Stimulated activated naive CD4-positive, alpha-beta T cell treated with Interleukin-2 at 50 U/mL for 16 hours (primary cell): ENCODE measurements around the gene FOXF2.

ENCODE experiments used
- DNase-seq: peaks from one replicate; lab custom pipeline; 2025; lab: John Stamatoyannopoulos, UW

The FOXF2 gene

DNA sequence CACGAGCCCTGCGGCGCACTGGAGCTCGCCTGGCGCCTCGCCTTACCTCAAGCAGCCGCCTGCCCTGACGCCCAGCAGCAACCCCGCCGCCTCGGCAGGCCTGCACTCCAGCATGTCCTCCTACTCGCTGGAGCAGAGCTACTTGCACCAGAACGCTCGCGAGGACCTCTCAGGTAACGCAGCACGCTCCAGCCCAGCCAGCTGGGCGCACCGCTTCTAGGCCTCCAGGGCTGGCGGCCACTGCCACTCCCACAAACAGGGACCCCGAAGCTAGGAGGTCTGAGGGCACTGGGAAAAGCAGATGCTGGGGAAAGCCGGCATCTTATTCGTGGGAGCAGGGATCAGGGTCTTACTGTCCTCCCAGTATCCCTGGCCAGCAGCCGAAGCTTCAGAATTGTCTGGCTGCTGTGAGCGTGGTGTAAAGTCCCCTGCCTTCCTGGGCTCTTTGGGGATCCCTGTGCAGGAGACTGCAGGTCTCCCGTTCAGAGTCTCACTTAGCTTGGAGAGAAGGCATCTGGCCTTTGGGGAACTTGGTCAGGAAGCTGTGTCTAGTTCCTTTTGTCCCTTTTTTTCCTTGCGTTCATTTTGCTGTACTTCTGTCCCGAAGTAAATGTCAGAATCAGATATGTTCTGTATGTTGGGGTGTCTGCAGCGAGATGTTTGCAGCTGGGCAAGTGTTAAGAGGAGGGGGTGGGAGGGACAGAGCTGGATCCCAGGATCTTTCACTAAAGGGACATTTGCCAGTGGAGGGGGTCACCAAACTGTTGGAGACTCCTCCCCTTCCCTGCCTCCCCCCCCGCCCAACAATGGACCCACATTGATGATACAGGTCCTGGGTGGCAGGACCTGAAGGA is 1.8 kb downstream of the FOXF2 start:
- no peak for DNase-seq

DNA sequence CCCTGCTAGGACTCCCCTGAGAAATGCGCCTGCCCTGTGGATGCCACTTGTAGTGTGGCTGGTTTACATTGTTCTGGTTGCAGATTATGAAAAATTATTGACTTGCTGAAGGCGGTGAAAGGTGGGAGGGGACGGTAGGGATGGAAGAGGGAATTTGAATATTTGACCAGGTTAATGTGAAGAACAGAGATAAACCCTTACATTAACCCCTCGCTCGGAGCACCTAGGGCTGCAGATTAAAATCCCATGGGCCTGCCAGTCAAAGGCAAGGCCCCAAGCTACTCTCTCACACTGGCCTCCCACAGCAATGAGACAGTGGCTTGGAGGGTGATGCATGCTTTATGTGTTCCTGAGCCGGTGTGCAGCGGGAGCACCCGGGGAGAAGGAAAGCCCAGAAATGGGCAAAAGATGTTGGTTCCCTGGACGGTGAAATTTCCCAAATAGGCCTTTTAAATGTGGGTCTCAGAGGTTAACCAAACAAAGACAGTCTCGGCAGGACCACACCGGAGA is 2.5 kb downstream of the FOXF2 start:
- DNase-seq: no peak

DNA sequence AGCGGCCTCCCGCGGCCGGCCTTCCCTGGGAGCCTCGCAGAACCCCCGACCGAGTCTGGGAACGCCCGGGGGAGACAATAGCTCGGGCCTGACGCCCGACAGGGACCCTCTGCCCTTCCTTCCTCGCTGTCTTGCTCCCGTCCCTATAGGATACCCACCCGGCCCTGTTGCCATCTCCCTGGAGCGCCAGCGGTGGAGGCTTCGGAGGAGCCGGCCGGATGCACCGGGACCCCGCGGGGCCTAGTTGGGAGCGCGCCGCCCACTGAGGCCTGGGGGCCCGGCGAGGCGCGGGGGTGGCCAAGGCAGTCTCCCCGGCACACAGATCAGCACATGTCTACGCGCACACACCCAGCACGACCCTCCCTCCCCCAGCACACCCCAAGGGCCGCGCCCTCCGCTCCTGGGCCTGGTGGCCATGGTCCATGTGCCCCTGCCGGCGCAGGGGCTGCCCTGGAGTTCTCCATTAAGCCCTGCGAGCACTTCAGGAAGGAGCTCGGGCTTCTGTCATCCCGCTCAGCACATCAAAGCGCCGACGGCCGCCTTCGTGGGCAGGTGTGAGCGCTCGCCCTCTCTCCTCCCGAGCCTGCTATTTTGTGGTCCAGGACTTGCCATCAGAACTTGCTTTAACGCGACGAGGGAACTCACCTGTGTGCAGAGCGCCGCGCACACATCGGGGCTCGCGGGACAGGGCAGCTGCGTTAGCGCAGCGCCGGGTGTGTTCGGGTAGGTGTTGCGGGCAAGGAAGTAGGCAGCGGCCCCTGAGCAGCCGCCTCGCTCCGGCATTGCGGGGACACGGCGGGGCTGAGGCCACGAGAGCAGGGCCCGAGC is 3.7 kb downstream of the FOXF2 start:
- DNase-seq: no peak

DNA sequence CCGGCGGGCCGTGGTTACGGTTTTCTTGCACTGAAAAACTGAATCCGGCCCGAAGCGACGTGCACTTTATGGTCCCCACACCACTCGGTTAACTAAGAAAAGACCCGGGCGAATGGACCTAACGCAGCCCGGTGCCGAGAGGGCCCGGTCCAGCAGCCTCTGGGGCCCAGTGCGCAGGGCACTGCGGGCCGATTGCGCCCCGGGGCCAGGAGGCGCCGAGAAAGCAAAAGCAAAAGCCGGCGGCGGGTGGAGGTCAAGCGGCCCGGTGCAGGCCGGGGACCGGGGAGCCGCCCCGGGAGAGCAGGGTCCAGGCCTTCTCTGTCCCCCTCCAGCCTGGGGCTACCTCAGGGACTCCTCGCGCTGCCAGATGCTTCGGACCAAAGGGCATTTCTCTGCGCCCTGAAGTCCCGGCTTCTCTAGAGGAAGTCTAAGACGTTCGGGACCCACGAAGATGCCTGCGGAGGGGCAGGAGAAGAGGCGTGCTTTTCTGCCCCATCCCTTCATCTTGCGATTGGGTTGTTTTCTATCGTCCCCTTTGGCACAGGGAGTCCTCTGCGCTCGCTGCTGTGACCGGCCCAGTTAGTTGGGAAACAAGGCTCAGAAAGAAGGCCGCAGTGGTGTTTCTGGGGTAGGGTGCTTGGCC is 4.4 kb downstream of the FOXF2 start:
- no peak for DNase-seq

DNA sequence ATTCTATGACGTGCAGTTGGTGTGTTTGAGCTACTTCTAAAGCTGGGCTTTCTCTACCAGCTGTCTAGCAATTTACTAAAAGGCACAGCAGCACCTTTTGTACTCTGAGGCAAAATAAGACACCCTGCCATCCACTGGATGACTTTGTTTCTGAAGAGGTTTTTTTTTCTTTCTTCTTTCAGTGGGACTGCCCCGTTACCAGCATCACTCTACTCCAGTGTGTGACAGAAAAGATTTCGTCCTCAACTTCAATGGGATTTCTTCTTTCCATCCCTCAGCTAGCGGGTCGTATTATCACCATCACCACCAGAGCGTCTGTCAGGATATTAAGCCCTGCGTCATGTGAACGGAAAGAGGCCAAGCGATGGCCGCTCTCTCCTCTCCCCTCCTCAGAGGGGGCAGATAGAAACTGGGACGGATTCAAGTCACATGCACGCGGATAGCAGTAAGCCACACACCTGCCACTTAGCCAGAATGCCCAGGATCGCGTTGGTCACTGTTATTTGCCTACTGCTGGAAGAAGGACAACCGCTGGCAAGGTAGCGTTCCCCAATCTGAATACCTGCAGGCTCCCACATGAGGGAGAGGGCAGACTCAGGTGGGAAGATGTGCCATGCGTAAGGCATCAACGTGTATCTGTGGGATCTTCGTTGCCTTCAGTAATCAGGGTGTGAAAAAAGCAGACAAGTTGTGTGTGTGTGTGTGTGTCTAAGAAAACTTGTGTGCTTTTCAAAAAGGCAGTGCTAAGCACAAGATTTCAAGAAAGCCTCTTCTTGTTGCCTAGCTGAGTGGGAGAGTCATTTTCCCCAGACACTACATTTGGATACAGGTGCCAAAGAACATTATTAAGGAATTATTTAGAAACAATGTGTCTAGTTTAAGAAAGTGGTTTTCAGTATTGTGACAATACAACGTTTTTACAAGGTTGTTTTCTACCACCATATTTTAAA is 5.4 kb downstream of the FOXF2 start:
- DNase-seq: no peak

DNA sequence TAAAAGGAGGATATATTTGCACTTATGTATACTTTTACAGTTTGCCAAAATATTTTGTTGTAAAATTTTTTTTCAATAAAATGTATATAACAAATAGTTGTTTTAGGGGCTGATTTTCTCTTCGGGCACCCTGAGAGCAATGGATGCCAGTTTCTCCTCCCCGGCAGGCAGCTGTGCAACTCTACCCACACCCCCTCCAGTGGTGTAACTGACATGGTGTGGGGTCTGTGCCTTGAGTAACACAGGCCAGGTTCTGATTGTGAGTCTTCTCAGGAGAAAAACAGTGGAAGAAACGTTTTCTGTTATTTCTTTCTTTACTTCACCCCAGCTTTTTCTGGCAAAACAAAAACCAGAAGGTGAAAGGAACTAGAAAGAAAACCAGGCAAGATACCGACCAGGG is 6.1 kb downstream of the FOXF2 start:
- no peak for DNase-seq

DNA sequence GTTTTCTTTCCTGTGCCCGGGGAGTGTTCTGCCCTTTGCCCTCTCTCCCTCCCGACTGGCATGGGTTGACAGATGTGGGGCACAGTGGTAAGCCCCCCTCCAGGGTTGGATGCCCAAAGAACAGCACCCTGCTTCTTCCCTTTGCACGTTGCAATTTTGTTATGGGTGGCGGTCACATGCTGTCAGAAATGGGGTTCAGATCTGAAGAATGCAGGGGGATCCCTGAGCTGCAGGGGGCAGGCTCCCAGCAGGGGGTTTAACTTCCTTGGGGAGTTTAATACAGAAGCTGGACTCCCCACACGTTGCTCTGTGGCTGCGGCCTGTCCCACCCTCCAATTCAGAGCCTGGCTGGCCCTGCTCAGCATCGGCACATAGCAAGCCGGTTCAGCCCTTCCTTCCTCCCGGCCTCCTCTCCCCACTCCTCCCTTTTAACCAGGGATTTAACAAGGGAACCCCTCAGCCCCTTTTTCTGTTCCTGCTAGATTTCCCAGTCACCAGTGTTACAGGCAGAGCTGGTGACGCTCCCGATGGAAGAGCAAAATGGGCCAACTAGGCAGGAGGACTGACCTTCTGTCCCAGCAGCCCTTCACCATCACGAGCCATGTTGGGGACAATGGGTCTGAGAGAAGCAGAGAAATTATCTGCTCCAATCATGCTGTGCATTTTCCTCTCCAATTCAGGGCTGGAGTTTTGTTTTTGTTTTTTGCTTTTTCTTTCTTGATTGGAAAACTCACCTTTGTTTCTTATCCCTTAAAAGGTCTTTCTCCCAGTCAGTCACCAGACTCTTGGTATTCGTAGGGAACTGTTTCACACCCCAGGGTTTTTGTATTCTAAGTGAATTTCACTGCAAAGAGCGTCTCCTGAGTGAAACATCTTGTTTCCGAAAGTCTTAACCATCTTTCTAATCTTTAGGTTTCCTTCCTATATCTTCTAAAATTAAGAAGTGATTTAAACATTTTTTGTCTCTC is 6.8 kb downstream of the FOXF2 start:
- no peak for DNase-seq

DNA sequence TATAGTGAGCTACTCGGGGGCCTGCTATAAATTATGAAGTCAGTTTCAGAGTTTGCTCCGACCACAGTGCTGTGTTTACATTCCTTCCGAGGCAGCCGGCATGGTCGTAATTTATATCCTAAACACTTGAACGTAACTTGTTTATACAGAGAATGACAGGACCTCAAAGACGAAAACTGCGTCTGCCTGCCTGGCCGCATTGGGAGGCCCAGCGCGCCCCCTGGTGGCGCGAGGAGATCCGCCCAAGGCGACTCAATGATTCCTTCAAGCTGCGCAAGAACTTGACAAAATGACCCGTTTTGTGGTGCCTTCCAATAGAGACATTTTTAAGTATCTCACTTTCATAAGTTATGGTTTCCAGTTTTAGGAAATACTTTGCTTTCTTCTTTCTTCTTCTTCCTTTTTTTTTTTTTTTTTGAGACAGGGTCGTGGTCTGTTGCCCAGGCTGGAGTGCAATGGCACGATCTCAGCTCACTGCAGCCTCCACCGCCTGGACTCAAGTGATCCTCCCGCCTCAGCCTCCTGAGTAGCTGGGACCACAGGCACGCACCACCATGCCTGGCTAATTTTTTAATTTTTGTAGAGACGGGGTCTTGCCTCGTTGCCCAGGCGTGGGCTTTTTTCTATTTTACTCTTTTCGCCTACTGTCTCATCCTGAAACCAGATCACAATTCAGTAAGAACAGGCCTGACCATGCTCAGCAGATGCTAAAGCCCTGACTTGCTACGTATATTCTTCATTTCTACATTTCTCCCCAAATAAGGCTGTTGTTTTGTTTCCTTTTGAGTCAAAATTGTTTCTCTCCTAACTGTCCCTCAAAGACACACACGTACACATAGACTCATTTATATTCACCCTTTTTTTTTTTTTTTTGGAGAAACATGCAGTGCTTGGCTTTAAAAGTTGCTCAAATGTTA is 7.8 kb downstream of the FOXF2 start:
- DNase-seq: peak; percentile 46

DNA sequence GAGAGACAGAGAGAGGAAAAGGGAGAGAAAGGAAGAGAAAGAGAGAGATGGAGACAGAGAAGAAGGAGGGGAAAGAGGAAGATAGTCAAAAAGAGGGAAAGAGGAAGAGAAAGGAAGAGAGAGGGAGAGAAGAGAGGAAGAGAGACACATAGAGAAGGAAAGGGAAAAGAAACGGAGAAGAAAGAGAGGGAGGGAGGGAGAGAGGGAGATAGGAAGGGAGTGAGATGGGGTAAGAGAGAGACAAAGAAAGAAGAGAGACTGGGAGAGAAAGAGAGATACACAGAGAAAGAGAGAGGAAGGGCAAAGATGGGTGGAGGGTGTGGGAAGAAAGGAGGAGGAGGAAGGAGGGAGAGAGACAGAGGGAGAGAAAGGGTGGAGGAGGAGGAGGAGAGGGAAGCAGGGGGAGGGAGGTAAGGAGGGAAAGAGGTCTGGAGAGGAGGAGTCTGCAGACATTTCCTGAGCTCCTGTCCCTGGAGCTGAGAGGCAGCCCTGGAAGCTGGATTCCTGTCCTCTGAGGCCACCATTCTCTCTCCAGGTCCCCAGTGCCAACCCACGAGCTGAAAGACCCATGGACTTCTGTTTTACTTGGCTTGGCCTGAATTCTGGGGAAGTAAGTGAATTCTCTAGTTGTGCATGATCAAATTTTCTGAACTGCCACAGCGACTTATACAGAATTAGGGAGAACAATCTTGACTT is 9.9 kb downstream of the FOXF2 start:
- no peak for DNase-seq

DNA sequence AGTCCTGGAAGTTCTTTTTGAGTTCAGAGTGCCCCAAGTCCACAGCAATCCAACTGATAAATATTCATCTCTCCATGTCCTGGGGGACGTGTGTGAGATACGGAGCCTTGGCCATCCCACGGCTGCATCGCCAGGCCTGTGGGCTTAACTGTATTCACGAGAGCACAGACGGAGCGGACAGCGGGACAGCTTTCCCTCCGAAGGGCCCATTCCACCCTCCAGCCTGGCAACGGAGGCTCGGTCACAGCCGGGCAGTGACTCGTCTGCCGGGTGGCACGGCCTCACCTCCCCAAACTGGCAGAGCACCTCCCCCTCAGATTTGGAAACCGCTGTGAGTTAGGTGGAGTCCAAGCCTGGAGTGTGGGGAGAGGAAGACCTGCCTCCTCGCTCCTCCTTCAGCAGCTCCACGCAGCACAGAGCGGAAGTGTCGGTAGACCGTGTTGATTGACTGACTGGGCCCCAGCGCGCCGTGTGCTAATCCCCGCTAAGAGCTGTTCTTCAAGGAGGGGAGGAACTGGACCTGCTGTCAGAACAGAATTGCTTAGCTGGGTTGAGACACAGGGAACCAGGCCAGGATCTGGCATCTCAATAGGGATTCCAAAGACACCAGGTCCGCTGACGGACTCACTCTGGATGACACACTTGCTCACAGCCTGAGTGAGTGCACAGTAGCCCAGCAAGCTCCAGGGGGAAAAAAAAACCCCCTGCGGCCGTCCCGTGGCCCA is 10.9 kb downstream of the FOXF2 start:
- DNase-seq: no peak

DNA sequence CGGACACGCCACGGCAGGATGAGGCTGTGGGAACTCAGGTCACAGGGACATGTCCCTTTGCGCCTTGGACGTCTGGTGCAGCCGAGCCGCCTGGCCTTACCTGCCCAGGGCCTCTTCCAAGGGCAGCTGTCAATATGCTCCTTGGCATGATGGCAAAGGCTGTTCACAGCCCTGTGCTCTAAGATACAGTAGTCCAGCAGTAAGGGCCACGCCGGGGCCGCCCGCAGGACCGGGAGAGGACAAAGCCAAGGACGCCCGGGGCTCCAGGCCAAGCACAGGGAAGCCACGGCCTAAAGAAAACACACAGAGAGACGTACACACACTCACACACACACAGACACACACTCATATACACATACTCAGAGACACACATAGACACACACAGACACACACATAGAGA is 13.0 kb downstream of the FOXF2 start:
- DNase-seq: no peak

DNA sequence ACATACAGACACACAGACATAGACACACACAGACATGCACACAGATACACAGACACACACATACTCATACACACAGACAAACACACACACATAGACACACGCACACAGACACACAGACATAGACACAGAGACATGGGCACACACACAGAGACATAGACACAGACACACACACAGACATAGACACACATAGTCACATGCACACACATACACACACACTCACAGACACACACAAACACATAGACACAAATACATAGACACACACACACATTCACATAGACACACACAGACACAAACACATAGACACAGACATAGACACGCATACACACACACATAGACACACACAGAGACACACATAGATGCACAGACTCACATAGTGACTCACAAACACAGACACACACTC is 13.5 kb downstream of the FOXF2 start:
- no peak for DNase-seq

DNA sequence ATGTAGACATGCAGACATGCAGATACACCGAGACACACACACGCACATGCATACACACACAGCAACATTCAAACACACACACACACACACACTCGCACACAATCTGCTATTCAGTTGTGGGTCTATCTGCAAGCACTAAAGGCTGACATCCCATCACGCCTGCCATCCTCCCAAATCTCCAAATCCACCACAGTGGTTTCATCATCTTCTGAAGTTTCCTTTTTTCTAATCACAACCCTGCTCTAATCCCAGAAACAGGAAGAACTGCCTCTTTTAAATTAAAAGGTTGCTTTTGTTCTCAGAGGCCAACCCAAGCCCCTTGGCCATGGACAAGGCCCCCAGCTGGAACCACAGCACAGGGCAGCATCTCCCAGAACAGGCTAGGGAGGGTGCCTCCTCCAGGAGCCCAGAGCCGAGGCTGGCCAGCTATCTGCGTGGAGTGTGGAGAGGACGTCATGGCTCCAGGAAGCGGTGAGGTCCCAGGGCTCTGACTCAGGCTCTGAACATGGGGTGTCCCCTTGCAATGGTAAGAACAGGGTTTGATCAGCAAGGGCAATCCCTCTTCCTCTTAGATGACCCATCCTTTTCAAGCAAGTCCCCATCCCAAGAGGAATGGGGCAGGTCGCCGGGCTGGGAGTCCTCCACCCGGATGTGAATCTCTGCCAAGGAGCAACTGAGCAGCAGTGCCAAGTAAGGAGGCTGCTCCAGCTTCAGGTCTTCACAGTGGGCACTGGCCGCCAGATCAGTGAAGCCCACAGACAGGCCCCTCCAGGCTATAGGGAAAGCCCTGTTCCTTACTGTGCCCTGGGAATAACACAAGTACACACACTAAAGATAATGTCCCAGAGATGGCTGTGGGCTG is 14.7 kb downstream of the FOXF2 start:
- DNase-seq: no peak

DNA sequence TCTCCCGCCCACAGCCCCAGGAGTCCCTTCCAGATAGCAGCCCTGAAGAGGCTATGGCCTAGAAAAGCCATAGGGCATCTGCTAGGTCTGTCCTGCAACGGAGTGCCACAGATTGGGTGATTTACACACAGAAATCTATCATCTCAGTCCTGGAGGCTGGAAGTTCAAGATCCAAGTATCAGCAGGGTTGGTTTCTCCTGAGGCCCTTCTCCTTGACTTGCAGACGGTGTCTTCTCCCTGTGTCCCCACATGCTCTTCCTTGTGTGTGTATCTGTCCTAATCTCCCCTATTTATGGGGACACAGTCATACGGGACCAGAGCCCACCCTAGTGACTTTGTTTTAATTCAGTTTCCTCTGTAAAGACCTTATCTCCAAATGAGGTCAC is 15.3 kb downstream of the FOXF2 start:
- DNase-seq: no peak

DNA sequence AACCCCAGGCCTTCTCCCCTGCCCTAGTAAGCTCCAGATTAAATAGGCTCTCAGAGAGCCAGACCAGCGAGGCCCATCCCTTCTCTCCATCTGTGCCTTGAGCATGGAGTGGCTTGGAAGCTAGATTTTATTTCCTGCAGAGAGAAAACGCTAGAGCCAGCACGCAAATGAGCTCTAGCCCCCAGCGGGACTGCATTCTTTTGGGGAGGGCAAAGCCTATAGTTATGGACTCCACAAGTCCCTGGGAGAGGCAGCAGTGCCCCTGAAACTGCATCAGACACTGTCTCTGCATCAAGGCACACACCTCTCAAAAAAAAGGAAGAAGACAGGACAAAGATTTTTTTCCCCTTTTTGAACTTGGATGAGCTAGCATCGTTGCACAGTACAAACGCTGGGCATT is 15.8 kb downstream of the FOXF2 start:
- DNase-seq: no peak

DNA sequence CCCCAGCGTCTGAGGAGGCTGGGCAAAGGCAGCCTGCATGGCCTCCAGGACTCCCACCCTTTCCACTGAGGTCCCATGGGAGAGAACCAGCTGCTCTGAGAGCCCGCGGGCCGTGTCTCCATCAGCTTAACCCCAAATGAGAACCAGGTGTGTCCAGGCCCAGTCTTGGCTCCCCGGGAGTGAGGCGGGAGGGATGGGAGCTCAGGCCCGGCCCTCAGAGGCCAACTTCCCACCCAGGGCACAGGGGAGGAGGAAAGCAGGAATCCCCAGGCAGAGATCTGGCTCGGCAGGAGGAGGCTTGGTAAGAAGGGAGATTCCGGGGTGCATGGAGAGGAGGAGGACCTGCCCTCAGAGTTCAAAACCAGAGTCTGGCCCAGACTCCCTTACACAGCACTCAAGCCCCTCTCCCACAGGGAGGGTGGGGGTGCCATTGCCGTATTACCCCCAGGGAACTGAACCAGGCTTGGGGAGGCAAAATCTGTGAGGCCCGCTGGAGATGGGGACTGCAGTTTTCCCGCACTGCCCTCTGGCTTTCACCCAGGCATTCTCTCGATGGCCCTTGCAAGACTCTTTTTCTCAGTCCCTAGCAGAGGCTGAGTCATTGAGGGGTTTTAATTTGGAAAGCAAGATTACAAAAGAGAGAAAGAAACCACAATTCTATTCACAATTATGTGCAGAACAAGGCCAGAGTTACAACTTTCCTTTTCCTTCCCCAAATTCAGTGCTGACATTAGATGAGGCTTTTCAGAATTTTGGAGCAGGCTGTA is 17.1 kb downstream of the FOXF2 start:
- DNase-seq: no peak
